H1 (cell line): ENCODE data around the gene SMNDC1. TPM values are rescaled to one million over a fixed set of nuclear protein-coding genes. Genes with fewer than 3 reads are reported as not detected.

Experiments
- CTCF ChIA-PET: fragments of 300-600 bp; sonication (Branson Sonifier 250); formaldehyde crosslinking; loops from one replicate; lab custom pipeline; 2021; ENCODE audit not compliant: partially characterized antibody; lab: Charles Lee
- POLR2A ChIA-PET: fragments of 300-600 bp; sonication (Branson Sonifier 250); formaldehyde crosslinking; loops from one replicate; lab custom pipeline; 2021; ENCODE audit warnings: inconsistent platforms; ENCODE audit not compliant: partially characterized antibody; lab: Charles Lee
- DNase-seq, 2 experiments: peaks; one replicate each; pipeline versions ENCODE4 v3.0.0 to v3.0.0-alpha.2; 2010 to 2022; ENCODE audit warnings: low spot score in 2 of 2, low read depth in 1 of 2, mixed read lengths in 1 of 2
- FAIRE-seq: peaks from 2 replicates; lab custom pipeline; 2011; peaks lifted over from hg19 to GRCh38; lab: Jason Lieb, UNC
- H2AFZ ChIP-seq: 2 replicates; pipeline ENCODE4 v1.8.1; 2012; ENCODE audit warnings: low read length, inconsistent platforms
- H2AK5ac ChIP-seq: 2 replicates; pipeline ENCODE4 v1.6.1; 2013; ENCODE audit warnings: low read depth, low read length
- H2BK120ac ChIP-seq: replicated peaks from 2 replicates; pipeline ENCODE3; 2013; ENCODE audit warnings: low read depth, low read length, inconsistent platforms
- H2BK12ac ChIP-seq: 2 replicates; pipeline ENCODE4 v1.6.1; 2013; ENCODE audit warnings: low read depth, low read length
- H2BK15ac ChIP-seq: 2 replicates; pipeline ENCODE4 v1.6.1; 2013; ENCODE audit warnings: low read length
- H2BK20ac ChIP-seq: 2 replicates; pipeline ENCODE4 v1.6.1; 2013; ENCODE audit warnings: low read length
- H2BK5ac ChIP-seq: 2 replicates; pipeline ENCODE4 v1.6.1; 2013; ENCODE audit warnings: low read depth, low read length
- H3K14ac ChIP-seq: 2 replicates; pipeline ENCODE4 v1.6.1; 2013; ENCODE audit warnings: inconsistent platforms; ENCODE audit not compliant: insufficient read length
- H3K18ac ChIP-seq: 2 replicates; pipeline ENCODE4 v1.6.1; 2013; ENCODE audit warnings: low read length; ENCODE audit errors: extremely low read depth
- H3K23ac ChIP-seq: 2 replicates; pipeline ENCODE4 v1.6.1; 2013; ENCODE audit warnings: inconsistent platforms; ENCODE audit not compliant: insufficient read length
- H3K23me2 ChIP-seq: 2 replicates; pipeline ENCODE4 v1.6.1; 2013; ENCODE audit warnings: low read depth, low read length
- H3K27ac ChIP-seq: 2 replicates; pipeline ENCODE4 v1.6.1; 2011; ENCODE audit warnings: low read depth, low read length, inconsistent platforms
- H3K27me3 ChIP-seq, 4 experiments: replicated peaks in 1 of 4; 1 replicate in 1 of 4; 2 replicates in 3 of 4; pipeline versions ENCODE4 v1.6.1 to v1.8.1; 2011 to 2013; ENCODE audit warnings: low read length in 3 of 4, mild to moderate bottlenecking in 3 of 4, inconsistent platforms in 2 of 4, mixed read lengths in 2 of 4, moderate library complexity in 1 of 4; ENCODE audit not compliant: control insufficient read depth in 3 of 4, insufficient read depth in 3 of 4; ENCODE audit errors: extremely low read depth in 1 of 4
- H3K36me3 ChIP-seq, 4 experiments: 2 replicates each; pipeline versions ENCODE4 v1.6.1 to v1.8.1; 2011 to 2013; ENCODE audit warnings: mild to moderate bottlenecking in 4 of 4, low read length in 3 of 4, moderate library complexity in 2 of 4, control low read depth in 1 of 4, inconsistent platforms in 1 of 4; ENCODE audit not compliant: insufficient read depth in 4 of 4, control insufficient read depth in 2 of 4
- H3K4ac ChIP-seq: replicated peaks from 2 replicates; pipeline ENCODE3; 2013; ENCODE audit warnings: low read length, low read depth, mixed read lengths, inconsistent platforms; ENCODE audit not compliant: insufficient read length
- H3K4me1 ChIP-seq, 4 experiments: replicated peaks in 1 of 4; 1 replicate in 1 of 4; 2 replicates in 3 of 4; pipeline versions ENCODE4 v1.6.1 to v1.8.1; 2011 to 2013; ENCODE audit warnings: low read length in 3 of 4, inconsistent platforms in 2 of 4, mixed read lengths in 1 of 4; ENCODE audit not compliant: insufficient read depth in 4 of 4, control insufficient read depth in 3 of 4
- H3K4me2 ChIP-seq, 2 experiments: 2 replicates each; pipeline versions ENCODE4 v1.6.1 to v1.8.1; 2011 to 2013; ENCODE audit warnings: low read depth in 2 of 2, low read length in 2 of 2, control low read depth in 1 of 2, inconsistent platforms in 1 of 2, mild to moderate bottlenecking in 1 of 2; ENCODE audit not compliant: insufficient read depth in 1 of 2
- H3K4me3 ChIP-seq, 4 experiments: fragments of 200-600, 300-600 bp in 1 of 4; sonication (generic), shearing (Covaris generic), sonication (Bioruptor Twin) in 1 of 4; 2 replicates each; pipeline versions ENCODE4 v1.5.1 to v1.8.1; 2011 to 2016; ENCODE audit warnings: low read length in 4 of 4, low read depth in 3 of 4, control low read depth in 2 of 4, inconsistent platforms in 2 of 4, mild to moderate bottlenecking in 2 of 4, mixed read lengths in 1 of 4, moderate library complexity in 1 of 4; ENCODE audit not compliant: insufficient read depth in 2 of 4; ENCODE audit errors: extremely low read depth in 1 of 4
- H3K56ac ChIP-seq: replicated peaks from 2 replicates; pipeline ENCODE3; 2013; ENCODE audit warnings: low read depth, mild to moderate bottlenecking, mixed read lengths, low read length, inconsistent platforms; ENCODE audit not compliant: insufficient read length
- H3K79me1 ChIP-seq: 2 replicates; pipeline ENCODE4 v1.6.1; 2013; ENCODE audit warnings: low read depth, low read length, control low read depth
- H3K79me2 ChIP-seq, 2 experiments: 2 replicates each; pipeline versions ENCODE4 v1.6.1 to v1.8.1; 2012 to 2013; ENCODE audit warnings: low read length in 2 of 2, mild to moderate bottlenecking in 2 of 2, inconsistent platforms in 1 of 2; ENCODE audit not compliant: insufficient read depth in 2 of 2, control insufficient read depth in 1 of 2
- H3K9ac ChIP-seq, 4 experiments: replicated peaks in 1 of 4; 1 replicate in 1 of 4; 2 replicates in 3 of 4; pipeline versions ENCODE4 v1.6.1 to v1.8.1; 2011 to 2013; ENCODE audit warnings: low read depth in 3 of 4, low read length in 3 of 4, control low read depth in 2 of 4, mild to moderate bottlenecking in 2 of 4, moderate library complexity in 2 of 4, inconsistent platforms in 1 of 4; ENCODE audit errors: extremely low read depth in 1 of 4
- H3K9me3 ChIP-seq, 2 experiments: 2 replicates each; pipeline versions ENCODE4 v1.6.1 to v1.8.1; 2012 to 2013; ENCODE audit warnings: mild to moderate bottlenecking in 2 of 2, moderate library complexity in 2 of 2, control low read depth in 1 of 2, inconsistent platforms in 1 of 2, low read depth in 1 of 2, low read length in 1 of 2, mixed read lengths in 1 of 2; ENCODE audit not compliant: insufficient read depth in 2 of 2
- H4K20me1 ChIP-seq, 2 experiments: replicated peaks in 1 of 2; 2 replicates each; pipeline versions ENCODE3 to v1.8.1; 2011 to 2013; ENCODE audit warnings: inconsistent platforms in 2 of 2, low read length in 2 of 2, mild to moderate bottlenecking in 1 of 2; ENCODE audit not compliant: insufficient read depth in 2 of 2, control insufficient read depth in 1 of 2
- H4K5ac ChIP-seq: 2 replicates; pipeline ENCODE4 v1.6.1; 2013; ENCODE audit warnings: low read length, low read depth, mixed read lengths, inconsistent platforms; ENCODE audit not compliant: insufficient read length
- H4K8ac ChIP-seq: 2 replicates; pipeline ENCODE4 v1.8.0; 2013; ENCODE audit warnings: mild to moderate bottlenecking, moderate library complexity, low read length, inconsistent platforms; ENCODE audit not compliant: insufficient read depth; ENCODE audit errors: extremely low read depth
- H4K91ac ChIP-seq: replicated peaks from 2 replicates; pipeline ENCODE3; 2013; ENCODE audit warnings: low read length, mixed read lengths, inconsistent platforms; ENCODE audit not compliant: insufficient read length
- GABPA ChIP-seq: IDR thresholded peaks from 2 replicates; pipeline ENCODE4 v1.6.1; 2011; ENCODE audit warnings: mild to moderate bottlenecking, low read length, moderate library complexity, borderline replicate concordance; ENCODE audit not compliant: insufficient read depth
- GTF2F1 ChIP-seq: IDR thresholded peaks from 2 replicates; pipeline ENCODE4 v1.6.1; 2012; ENCODE audit warnings: low read depth, low read length, improper control_type of control experiment, borderline replicate concordance
- HDAC2 ChIP-seq, 2 experiments: fragments of 300-600 bp in 1 of 2; sonication (generic) in 1 of 2; IDR thresholded peaks; 2 replicates each; pipeline ENCODE4 v1.6.1; 2011 to 2012; ENCODE audit warnings: low read depth in 2 of 2, low read length in 2 of 2, mild to moderate bottlenecking in 2 of 2, moderate library complexity in 2 of 2, borderline replicate concordance in 1 of 2, inconsistent platforms in 1 of 2
- NRF1 ChIP-seq: IDR thresholded peaks from 2 replicates; pipeline ENCODE4 v1.6.1; 2011; ENCODE audit warnings: mild to moderate bottlenecking, low read depth, low read length, improper control_type of control experiment
- SIX5 ChIP-seq: IDR thresholded peaks from 2 replicates; pipeline ENCODE4 v1.6.1; 2011; ENCODE audit warnings: mild to moderate bottlenecking, low read depth, low read length
- YY1 ChIP-seq: IDR thresholded peaks from 2 replicates; pipeline ENCODE4 v1.6.1; 2011; ENCODE audit warnings: low read depth, mild to moderate bottlenecking, low read length
- WGBS, 2 experiments: shearing (Covaris generic) in 1 of 2; methylation state at CpG; one replicate each; pipeline versions ENCODE4 v1.1.6 to v1.1.7; 2013 to 2015; ENCODE audit warnings: low lambda C conversion rate in 2 of 2, mixed read lengths in 2 of 2, inconsistent platforms in 1 of 2, low coverage in 1 of 2, missing lambda C conversion rate in 1 of 2; ENCODE audit not compliant: insufficient replicate concordance in 2 of 2, insufficient coverage in 1 of 2, insufficient read length in 1 of 2; ENCODE audit errors: extremely low coverage in 1 of 2, missing lambda C conversion rate in 1 of 2; 5-methylcytosine and 5-hydroxymethylcytosine counted together
- polyA plus RNA-seq, 7 experiments: library from polyadenylated mRNA; depleted of rRNA in 3 of 7; stranded (reverse) in 5 of 7; unstranded in 2 of 7; fragments of >200 nt in 5 of 7; fragments of 200-250 nt in 2 of 7; gene quantifications; 1 replicate in 5 of 7; 2 replicates in 1 of 7; 4 replicates in 1 of 7; pipeline versions ENCODE4 v1.2.1 to v1.2.3, GENCODE V29; 2011 to 2013; ENCODE audit warnings: missing spikeins in 2 of 7, mixed read lengths in 2 of 7
- total RNA-seq: library from RNA; stranded (reverse); fragmentation: NEBNext Ultra II Directional; extraction: Animal tissue kit (Norgen Biotek cat#: 25700); gene quantifications from 2 replicates; pipeline ENCODE4 v1.2.1, GENCODE V29; 2021

The SMNDC1 gene
- total and polyA plus RNA-seq, 2 of the 8 experiments (the other 6 are each of a cell fraction or from before 2014, with no cell fraction given) = 8.1 to 48.6 TPM

DNA sequence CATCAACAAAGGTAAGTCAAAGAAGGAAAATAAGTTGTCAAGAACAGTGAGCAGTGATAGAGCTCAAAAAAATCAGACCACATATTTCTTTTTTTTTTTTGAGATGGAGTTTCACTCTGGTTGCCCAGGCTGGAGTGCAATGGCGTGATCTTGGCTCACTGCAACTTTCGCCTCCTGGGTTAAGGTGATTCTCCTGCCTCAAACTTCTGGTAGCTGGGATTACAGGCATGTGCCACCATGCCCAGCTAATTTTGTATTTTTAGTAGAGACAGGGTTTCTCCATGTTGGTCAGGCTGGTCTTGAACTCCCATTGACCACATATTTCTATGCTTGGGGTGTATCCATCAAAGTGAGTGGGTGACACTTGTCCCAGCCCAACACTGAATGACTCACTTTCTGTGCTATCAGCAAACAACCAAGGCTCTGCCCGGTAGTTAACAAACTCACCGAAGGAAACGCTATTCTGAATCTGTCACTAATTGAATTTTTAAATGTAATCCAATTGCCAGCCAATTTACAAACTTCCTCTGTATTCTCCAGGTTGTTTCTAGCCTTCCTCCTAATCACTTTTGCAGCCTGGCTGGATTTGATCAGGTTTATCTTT lies 19.6 kb upstream of the SMNDC1 start:
- Histone ChIP-seq H3K56ac (no peak overlapping the region), H3K79me1 (no peaks in the 10 kb centered on the region), H4K20me1 (no peaks in the 10 kb centered on the region), H3K23ac (no peak overlapping the region), H3K4me1 (peaks cover 0 to 3% (median 0%) of the 10 kb centered on the region in 4 experiments; a peak in 1 of 7 replicates), H4K5ac (no peak overlapping the region), H2BK15ac (no peak overlapping the region), H2BK20ac (no peak overlapping the region), H3K79me2 (no peaks in the 10 kb centered on the region), H2BK12ac (no peak overlapping the region), H2AFZ (no peak overlapping the region), H4K91ac (no peak overlapping the region), H3K27me3 (no peaks in the 10 kb centered on the region), H3K18ac (no peak overlapping the region), H3K4me2 (no peak overlapping the region), H4K8ac (no peak overlapping the region), H3K14ac (no peak overlapping the region), H2BK5ac (no peak overlapping the region), H3K23me2 (no peaks in the 10 kb centered on the region), H3K9ac (no peak overlapping the region), H3K4ac (no peak overlapping the region), H3K4me3 (no peak overlapping the region), H2AK5ac (no peak overlapping the region), H2BK120ac (no peak overlapping the region), H3K9me3 (peaks cover 3 to 8% of the 10 kb centered on the region in 2 experiments; a peak in 2 of 4 replicates), H3K36me3 (no peaks in the 10 kb centered on the region), H3K27ac (no peak overlapping the region)
- FAIRE-seq (no peak), DNase-seq (no peak)
- 89% methylated on average over 5 of the region's 5 CpGs; no CpG with 5 or more reads in 1 of the 2 experiments for WGBS, 2 experiments
- ChIA-PET CTCF (interaction anchor here (0.6 to 3.6 kb wide), 6 partner anchors 9 to 222 kb away, joined by 3 to 14 read pairs (median 5); no protein-coding TSS in a partner anchor), POLR2A (interaction anchor here (1.1 kb wide), 1 partner anchor 216 kb away, joined by 3 read pairs; no protein-coding TSS in a partner anchor)
- TF ChIP-seq NRF1 (no peak), HDAC2 (IDR thresholded peaks at IDR 0.05; ENCODE audit: borderline replicate concordance in 1 of 2, low read depth in 2 of 2, low read length in 2 of 2) (no peak), GABPA (no peak), SIX5 (no peak), YY1 (no peak), GTF2F1 (no peak)
